Heart right ventricle (tissue), 16 donors: ENCODE data around the gene RBBP8NL. TPM values are rescaled to one million over a fixed set of nuclear protein-coding genes. Genes with fewer than 3 reads are reported as not detected.
A peak's percentile ranks its signal among the peaks of the same experiment; 100 is the strongest.

Experiments used
- ATAC-seq, 8 donors: fragments of 200-7000 bp; cut with Tn5 transposase; one replicate each; pipeline ENCODE4 v1.9.1; 2020; ENCODE audit warnings: mild to moderate bottlenecking in 8 of 8, moderate library complexity in 8 of 8, moderate number of reproducible peaks in 1 of 8
- DNase-seq, 2 donors: peaks; one replicate each; pipeline ENCODE4 v3.0.0-alpha.2; 2020
- H3K27ac ChIP-seq, 10 donors: fragments of 200-600 bp; sonication (generic) in 2 of 10; one replicate each; pipeline versions ENCODE4 v1.5.0 to v1.8.0; 2020 to 2022; ENCODE audit warnings: mild to moderate bottlenecking in 3 of 10
- H3K27me3 ChIP-seq, 7 donors: fragments of 200-600 bp; one replicate each; pipeline ENCODE4 v1.8.0; 2021 to 2022; ENCODE audit warnings: mild to moderate bottlenecking in 2 of 7
- H3K36me3 ChIP-seq, 9 donors: fragments of 200-600 bp; sonication (generic) in 1 of 9; one replicate each; pipeline versions ENCODE4 v1.5.0 to v1.8.0; 2020 to 2022; ENCODE audit warnings: mild to moderate bottlenecking in 2 of 9
- H3K4me1 ChIP-seq, 9 donors: fragments of 200-600 bp; sonication (generic) in 1 of 9; one replicate each; pipeline versions ENCODE4 v1.5.0 to v1.8.0; 2020 to 2022; ENCODE audit warnings: mild to moderate bottlenecking in 4 of 9
- H3K4me3 ChIP-seq, 10 donors: fragments of 200-600 bp; sonication (generic) in 2 of 10; one replicate each; pipeline versions ENCODE4 v1.5.0 to v1.8.0; 2020 to 2022; ENCODE audit warnings: mild to moderate bottlenecking in 7 of 10, moderate library complexity in 2 of 10
- H3K9me3 ChIP-seq, 11 donors: fragments of 200-600 bp in 10 of 11; sonication (generic) in 2 of 11; one replicate each; pipeline versions ENCODE4 v1.5.0 to v1.8.0; 2013 to 2022; ENCODE audit warnings: mild to moderate bottlenecking in 2 of 11, control low read depth in 1 of 11, moderate library complexity in 1 of 11
- CTCF ChIP-seq, 9 donors: fragments of 200-600 bp; sonication (generic) in 2 of 9; IDR thresholded peaks; one replicate each; pipeline versions ENCODE4 v1.5.0 to v1.8.0; 2021 to 2022; ENCODE audit warnings: antibody characterized with exemption in 9 of 9, mild to moderate bottlenecking in 5 of 9, moderate library complexity in 1 of 9
- WGBS, 2 donors: extraction: QIAGEN DNeasy Blood & Tissue Kit; methylation state at CpG; one replicate each; pipeline ENCODE4 v1.1.7; 2013; ENCODE audit warnings: inconsistent platforms in 1 of 2; 5-methylcytosine and 5-hydroxymethylcytosine counted together
- intact Hi-C, 10 donors: fragments of 100-400 bp; cut with DNase I; formaldehyde crosslinking; loops; one replicate each; pipeline versions ENCODE4 v1.11.1 to v1.14.2; 2022
- polyA plus RNA-seq, 2 donors: library from polyadenylated mRNA; stranded (reverse); fragments of 200-250 nt; gene quantifications; one replicate each; pipeline ENCODE4 v1.2.3, GENCODE V29; 2013
- total RNA-seq, 10 donors: library from RNA; stranded (reverse); fragmentation: NEBNext Ultra II Directional in 3 of 10; extraction: Animal tissue kit (Norgen Biotek cat#: 25700) in 3 of 10; gene quantifications; one replicate each; pipeline versions ENCODE4 v1.2.1 to v1.2.4, GENCODE V29; 2021 to 2023
- donor health status: Arrhythmogenic right ventricular cardiomyopathy.
- donor health status: ischemic (EF 13 %, LVEDD 7.1; RV severe dilation, severe dysfunction).
- donor health status: healthy with polysubstance abuse.
- donor health status: DM: no; HTN: yes; CAD: no.
- donor health status: DM: no; HTN: no; CAD: no.
- donor health status: ischemic (EF 25% LVEDD 6.9; RV normal size, moderate dysfunction).
- donor health status: ischemic (EF 25% LVEDD 5.7; RV mildly dilated, moderate dysfunction).
- donor health status: healthy.
- donor health status: DM: yes; HTN: yes; CAD: no.
- donor health status: Ischemic cardiomyopathy.
- donor health status: ischemic (EF 35%, LVEDD 5.7; RV mildly dilated, moderate dysfunction).
- donor health status: nonischemic (EF 11% LVEDD 7.7; RV severe dilation, severe dysfunction).
- donor health status: DM: yes; HTN: yes; CAD: no.
- donor health status: PGD.
- donor health status: ischemic (EF 29% LVEDD 5.4; RV normal size, mild dysfunction).
- donor health status: nonischemic (EF 23%, LVEDD 6.1; RV moderate dilation, normal function).

Gene RBBP8NL
- total and polyA plus RNA-seq, 12 donors: not detected

- intact Hi-C loops: loop anchor here in 6 of 10 donors (10.0 kb wide), 4 partner anchors 204 to 394 kb away; partner anchors contain the start of gene MRGBP (in 2 of the 6)
- ATAC-seq (no peak), DNase-seq (no peak)
- TF ChIP-seq CTCF (IDR thresholded peaks at IDR 0.05): no peak
- Histone ChIP-seq H3K4me3 (no peak overlapping the region), H3K9me3 (no peaks in the 10 kb centered on the region), H3K27me3 (no peaks in the 10 kb centered on the region), H3K27ac (no peak overlapping the region), H3K36me3 (peaks cover 0 to 21% (median 0%) of the 10 kb centered on the region in 9 donors), H3K4me1 (peaks cover 0 to 18% (median 5%) of the 10 kb centered on the region in 9 donors)
- WGBS, 2 donors: 89 to 91% methylated on average over 10 of the region's 10 CpGs
These were observed 26.8 kb downstream of the RBBP8NL start for GRCh38 chr20:62400541-62400940.

GRCh38 chr20:62400021-62400420, 27.3 kb downstream of the RBBP8NL start:
- intact Hi-C loops: loop anchor here in 6 of 10 donors (10.0 kb wide), 4 partner anchors 205 to 395 kb away; partner anchors contain the start of gene MRGBP (in 2 of the 6)
- 87% methylated on average over 7 of the region's 7 CpGs for WGBS, 2 donors
- Histone ChIP-seq H3K4me1 (peaks cover 0 to 12% (median 0%) of the 10 kb centered on the region in 9 donors), H3K27me3 (no peaks in the 10 kb centered on the region), H3K9me3 (no peaks in the 10 kb centered on the region), H3K36me3 (peaks cover 0 to 26% (median 0%) of the 10 kb centered on the region in 9 donors), H3K4me3 (no peak overlapping the region), H3K27ac (no peak overlapping the region)
- TF ChIP-seq CTCF (IDR thresholded peaks at IDR 0.05): no peak
- no peak for DNase-seq
- no peak for ATAC-seq

GRCh38 chr20:62398120-62398821, 29.1 kb downstream of the RBBP8NL start:
- no peak overlapping the region for H3K4me3 ChIP-seq
- intact Hi-C loops: no loop called here
- DNase-seq: no peak
- no peaks in the 10 kb centered on the region for H3K9me3 ChIP-seq
- ATAC-seq: no peak
- peaks cover 0 to 10% (median 0%) of the 10 kb centered on the region in 9 donors for H3K4me1 ChIP-seq
- H3K27me3 ChIP-seq: no peaks in the 10 kb centered on the region
- TF ChIP-seq CTCF (IDR thresholded peaks at IDR 0.05): no peak
- WGBS, 2 donors: 97 to 98% methylated on average over 11 to 19 of the region's 19 CpGs
- peaks cover 0 to 44% (median 0%) of the 10 kb centered on the region in 9 donors for H3K36me3 ChIP-seq
- no peak overlapping the region for H3K27ac ChIP-seq

- no peaks in the 10 kb centered on the region for H3K9me3 ChIP-seq
- intact Hi-C loops: no loop called here
- TF ChIP-seq CTCF (IDR thresholded peaks at IDR 0.05): no peak
- peak in 4 of 8 donors; percentile 23 to 54 (median 50) for ATAC-seq
- peaks cover 0 to 49% (median 0%) of the 10 kb centered on the region in 9 donors for H3K36me3 ChIP-seq
- H3K27ac ChIP-seq: peak overlapping the region in 3 of 10 donors; percentile 5 to 53 (median 15)
- 75 to 86% methylated on average over 35 of the region's 35 CpGs for whole genome bisulfite sequencing, 2 donors
- H3K4me1 ChIP-seq: peaks cover 0 to 10% (median 0%) of the 10 kb centered on the region in 9 donors
- H3K4me3 ChIP-seq: no peak overlapping the region
- no peaks in the 10 kb centered on the region for H3K27me3 ChIP-seq
- DNase-seq: no peak
These were observed 30.7 kb downstream of the RBBP8NL start for GRCh38 chr20:62396367-62397239.
